MCF 10A (cell line): Measurements from ENCODE around the gene BAZ2B. TPM values are rescaled to one million over a fixed set of nuclear protein-coding genes. Genes with fewer than 3 reads are reported as not detected.
A peak's percentile ranks its signal among the peaks of the same experiment; 100 is the strongest.

Source experiments
- BruUV-seq: library from RNA; stranded (reverse); fragments of 400-500 nt; replicated peaks from 2 replicates; lab custom pipeline; 2021; lab: Mats Ljungman, UMichigan
- CTCF ChIA-PET: fragments of 300-600 bp; sonication (Branson Sonifier 250); formaldehyde crosslinking; extraction: SDS; loops from one replicate; lab custom pipeline; 2021; ENCODE audit warnings: antibody characterized with exemption, inconsistent platforms; lab: Yijun Ruan, JAX
- POLR2A ChIA-PET: fragments of 300-600, 350-650 bp; sonication (Branson Sonifier 250); formaldehyde crosslinking; extraction: SDS; loops from one replicate; lab custom pipeline; 2020; ENCODE audit warnings: antibody characterized with exemption, inconsistent platforms; lab: Yijun Ruan, JAX
- DNase-seq: peaks from one replicate; pipeline ENCODE4 v3.0.0-alpha.2; 2018; ENCODE audit not compliant: unreplicated experiment
- H3K27ac Mint-ChIP-seq: one replicate; pipeline ENCODE4 v1.8.0; 2022; ENCODE audit warnings: mild to moderate bottlenecking, low read depth, mixed read lengths; ENCODE audit not compliant: unreplicated experiment
- H3K27me3 Mint-ChIP-seq: one replicate; pipeline ENCODE4 v1.8.0; 2022; ENCODE audit warnings: mixed read lengths; ENCODE audit not compliant: insufficient read depth, unreplicated experiment
- H3K36me3 Mint-ChIP-seq: one replicate; pipeline ENCODE4 v1.8.0; 2022; ENCODE audit warnings: mild to moderate bottlenecking, moderate library complexity, mixed read lengths; ENCODE audit not compliant: insufficient read depth, unreplicated experiment
- H3K4me1 Mint-ChIP-seq: one replicate; pipeline ENCODE4 v1.8.0; 2022; ENCODE audit warnings: mixed read lengths; ENCODE audit not compliant: insufficient read depth, unreplicated experiment
- H3K4me3 Mint-ChIP-seq: one replicate; pipeline ENCODE4 v1.8.0; 2022; ENCODE audit warnings: mild to moderate bottlenecking, moderate library complexity, mixed read lengths; ENCODE audit not compliant: unreplicated experiment
- H3K9me3 Mint-ChIP-seq: one replicate; pipeline ENCODE4 v1.8.0; 2022; ENCODE audit warnings: mixed read lengths; ENCODE audit not compliant: unreplicated experiment
- CTCF ChIP-seq: fragments of 200-600 bp; IDR thresholded peaks from one replicate; pipeline ENCODE4 v1.8.0; 2022; ENCODE audit warnings: antibody characterized with exemption, mild to moderate bottlenecking; ENCODE audit not compliant: unreplicated experiment
- intact Hi-C: fragments of 100-400 bp; cut with micrococcal nuclease; formaldehyde crosslinking; loops from 2 replicates; pipeline ENCODE4 v1.14.1; 2022
- total RNA-seq: library from RNA; stranded (reverse); gene quantifications from 2 replicates; pipeline ENCODE4 v1.2.3, GENCODE V29; 2022

BAZ2B gene
- total RNA-seq, 1 experiment from 2014 or later, result 51.8 TPM

- peak overlapping the region; percentile 38 for H3K4me3 Mint-ChIP-seq
- no peak for TF ChIP-seq CTCF
- H3K4me1 Mint-ChIP-seq, result peaks cover 16% of the 10 kb centered on the region
- ChIA-PET POLR2A (interaction anchor here (0.5 to 9.3 kb wide), 15 partner anchors 8 to 624 kb away, joined by 3 to 209 read pairs (median 5); partner anchors contain the start of genes BAZ2B and MARCHF7), CTCF (interaction anchor here (0.6 to 2.1 kb wide), 3 partner anchors 99 to 573 kb away, joined by 3 to 7 read pairs (median 4); partner anchors contain the start of gene MARCHF7)
- no peaks in the 10 kb centered on the region for H3K27me3 Mint-ChIP-seq
- peaks cover 7% of the 10 kb centered on the region for H3K9me3 Mint-ChIP-seq
- intact Hi-C loops, result loop anchor here (5.0 to 10.0 kb wide), 2 partner anchors 99 to 274 kb away; partner anchors contain the start of gene BAZ2B
- H3K27ac Mint-ChIP-seq, result peak overlapping the region; percentile 76
- H3K36me3 Mint-ChIP-seq, result no peaks in the 10 kb centered on the region
- BruUV-seq, result no TSS peak
- DNase-seq, result peak; percentile 59
Observed at GRCh38 chr2:159518321-159519005, 97.9 kb downstream of the BAZ2B start.

GRCh38 chr2:159516241-159516758 lies 100.0 kb downstream of the BAZ2B start:
- ChIA-PET POLR2A (interaction anchor here (0.6 to 9.3 kb wide), 18 partner anchors 8 to 1791 kb away, joined by 3 to 209 read pairs (median 4); partner anchors contain the start of genes BAZ2B, MARCHF7, PSMD14 and WDSUB1), CTCF (interaction anchor here (0.6 to 1.4 kb wide), 8 partner anchors 15 to 1393 kb away, joined by 3 to 6 read pairs (median 3); no protein-coding TSS in a partner anchor)
- BruUV-seq, result TSS peak; percentile 69
- Mint-ChIP-seq H3K4me3 (peak overlapping the region; percentile 76), H3K27me3 (no peaks in the 10 kb centered on the region), H3K9me3 (peaks cover 7% of the 10 kb centered on the region), H3K27ac (peak overlapping the region; percentile 92), H3K4me1 (peaks cover 20% of the 10 kb centered on the region), H3K36me3 (no peaks in the 10 kb centered on the region)
- DNase-seq, result peak; percentile 76
- intact Hi-C loops, result loop anchor here (1.0 to 10.0 kb wide), 4 partner anchors 101 to 271 kb away; partner anchors contain the start of genes BAZ2B and MARCHF7
- no peak for TF ChIP-seq CTCF

GRCh38 chr2:159515441-159515840 lies 100.9 kb downstream of the BAZ2B start:
- ChIA-PET POLR2A (interaction anchor here (0.6 to 9.3 kb wide), 18 partner anchors 9 to 683 kb away, joined by 3 to 209 read pairs (median 4); partner anchors contain the start of genes BAZ2B, MARCHF7 and WDSUB1), CTCF (interaction anchor here (1.0 to 1.4 kb wide), 2 partner anchors 90 to 198 kb away, joined by 3 to 5 read pairs; no protein-coding TSS in a partner anchor)
- peak overlapping the region; percentile 76 for H3K4me3 Mint-ChIP-seq
- DNase-seq, result no peak
- H3K27ac Mint-ChIP-seq, result peak overlapping the region; percentile 92
- H3K4me1 Mint-ChIP-seq, result peaks cover 20% of the 10 kb centered on the region
- no peaks in the 10 kb centered on the region for H3K27me3 Mint-ChIP-seq
- no peaks in the 10 kb centered on the region for H3K36me3 Mint-ChIP-seq
- H3K9me3 Mint-ChIP-seq, result peaks cover 7% of the 10 kb centered on the region
- intact Hi-C loops, result loop anchor here (5.0 to 10.0 kb wide), 2 partner anchors 102 to 271 kb away; partner anchors contain the start of gene BAZ2B
- no TSS peak for BruUV-seq
- TF ChIP-seq CTCF, result no peak
